Spinal cord (tissue), 10 donors: ENCODE data around the gene RBM11. TPM values are rescaled to one million over a fixed set of nuclear protein-coding genes. Genes with fewer than 3 reads are reported as not detected.

Source experiments
- DNase-seq, 6 donors: peaks; one replicate each; pipeline versions ENCODE4 v3.0.0 to v3.0.0-alpha.2; 2013 to 2015; ENCODE audit warnings: low spot score in 6 of 6, low read depth in 4 of 6
- H3K27ac ChIP-seq: one replicate; pipeline ENCODE4 v1.5.1; 2013; ENCODE audit warnings: low read depth, low read length, control low read depth
- H3K27me3 ChIP-seq: one replicate; pipeline ENCODE4 v1.6.1; 2013; ENCODE audit warnings: low read length; ENCODE audit not compliant: control insufficient read depth, insufficient read depth
- H3K36me3 ChIP-seq: one replicate; pipeline ENCODE4 v1.6.1; 2013; ENCODE audit warnings: low read length; ENCODE audit not compliant: control insufficient read depth, insufficient read depth
- H3K4me1 ChIP-seq: one replicate; pipeline ENCODE4 v1.6.1; 2013; ENCODE audit warnings: low read length; ENCODE audit not compliant: control insufficient read depth, insufficient read depth
- H3K4me3 ChIP-seq: one replicate; pipeline ENCODE4 v1.5.1; 2013; ENCODE audit warnings: low read depth, low read length, control low read depth
- H3K9me3 ChIP-seq: one replicate; pipeline ENCODE4 v1.6.1; 2013; ENCODE audit warnings: low read length; ENCODE audit not compliant: control insufficient read depth, insufficient read depth
- WGBS: methylation state at CpG from one replicate; pipeline ENCODE4 v1.1.5; 2013; ENCODE audit warnings: missing lambda C conversion rate; ENCODE audit not compliant: insufficient coverage; 5-methylcytosine and 5-hydroxymethylcytosine counted together
- polyA plus RNA-seq, 2 donors: library from polyadenylated mRNA; unstranded; fragments of 120-200 nt; gene quantifications; one replicate each; pipeline ENCODE4 v1.2.1, GENCODE V29; 2013; ENCODE audit not compliant: insufficient read length in 2 of 2
- total RNA-seq, 2 donors: library from RNA; depleted of rRNA in 1 of 2; stranded (reverse); fragments of 120-200 nt in 1 of 2; fragments of >200 nt in 1 of 2; gene quantifications; one replicate each; pipeline versions ENCODE4 v1.2.3 to v1.2.4, GENCODE V29; 2013 to 2014
- donor health status: healthy.

Gene RBM11
- total and polyA plus RNA-seq, 4 donors: 6.0 to 14.4 (median 9.4) TPM

DNA sequence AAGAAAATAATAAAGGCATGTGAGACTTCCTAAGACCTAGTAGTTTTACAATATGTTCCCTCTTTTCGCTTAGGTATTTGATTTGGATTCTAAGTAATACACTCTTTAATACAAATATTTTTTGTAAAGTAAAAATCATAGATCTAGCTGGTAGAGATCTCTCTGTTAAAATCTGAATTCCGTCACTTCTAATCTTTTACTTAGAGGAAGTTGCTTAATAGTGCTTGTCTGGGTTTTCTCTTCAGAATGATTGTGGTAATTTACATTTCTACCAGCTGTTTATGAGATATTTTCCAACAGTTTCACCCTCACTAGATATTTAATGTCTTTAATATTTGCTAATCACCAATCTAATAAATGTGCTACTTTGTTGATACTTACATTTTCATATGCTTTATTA is 23.3 kb downstream of the RBM11 start:
- no CpG with 5 or more reads among the region's 2 CpGs for WGBS
- H3K4me3 ChIP-seq: no peak overlapping the region
- DNase-seq: no peak
- H3K36me3 ChIP-seq: no peaks in the 10 kb centered on the region
- H3K9me3 ChIP-seq: no peaks in the 10 kb centered on the region
- no peaks in the 10 kb centered on the region for H3K27me3 ChIP-seq
- no peaks in the 10 kb centered on the region for H3K4me1 ChIP-seq
- no peak overlapping the region for H3K27ac ChIP-seq

DNA sequence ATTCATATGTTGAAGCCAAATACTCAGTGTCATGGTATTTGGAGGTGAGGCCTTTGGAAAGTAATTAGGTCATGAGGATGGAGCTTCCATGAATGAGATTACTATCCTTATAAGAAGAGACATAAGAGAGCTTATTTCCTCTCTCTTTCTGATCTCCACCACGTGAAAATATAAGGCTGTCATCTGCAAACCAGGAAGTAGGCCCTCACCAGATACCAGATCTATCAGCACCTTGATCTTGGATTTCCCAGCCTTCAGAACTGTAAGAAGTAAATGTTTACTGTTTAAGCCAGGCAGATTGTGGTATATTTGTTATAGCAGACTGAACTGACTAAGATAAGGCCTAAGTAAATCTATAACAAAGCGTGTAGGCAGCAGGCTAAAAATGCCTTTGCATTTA is 25.3 kb downstream of the RBM11 start:
- Histone ChIP-seq H3K4me1 (no peaks in the 10 kb centered on the region), H3K27me3 (no peaks in the 10 kb centered on the region), H3K36me3 (no peaks in the 10 kb centered on the region), H3K27ac (no peak overlapping the region), H3K9me3 (no peaks in the 10 kb centered on the region), H3K4me3 (no peak overlapping the region)
- no CpG with 5 or more reads among the region's 2 CpGs for WGBS
- no peak for DNase-seq

- Histone ChIP-seq H3K9me3 (no peaks in the 10 kb centered on the region), H3K4me3 (no peak overlapping the region), H3K27ac (no peak overlapping the region), H3K4me1 (no peaks in the 10 kb centered on the region), H3K27me3 (no peaks in the 10 kb centered on the region), H3K36me3 (no peaks in the 10 kb centered on the region)
- DNase-seq: no peak
- 100% methylated on average over 1 of the region's 1 CpG for WGBS
Observed at GRCh38 chr21:14243461-14243860, 27.5 kb downstream of the RBM11 start.

GRCh38 chr21:14243874-14244273 is 27.9 kb downstream of the RBM11 start:
- no peak overlapping the region for H3K27ac ChIP-seq
- no peaks in the 10 kb centered on the region for H3K36me3 ChIP-seq
- H3K27me3 ChIP-seq: no peaks in the 10 kb centered on the region
- H3K4me3 ChIP-seq: no peak overlapping the region
- DNase-seq: no peak
- 0% methylated on average over 1 of the region's 2 CpGs for WGBS
- H3K9me3 ChIP-seq: no peaks in the 10 kb centered on the region
- H3K4me1 ChIP-seq: no peaks in the 10 kb centered on the region

DNA sequence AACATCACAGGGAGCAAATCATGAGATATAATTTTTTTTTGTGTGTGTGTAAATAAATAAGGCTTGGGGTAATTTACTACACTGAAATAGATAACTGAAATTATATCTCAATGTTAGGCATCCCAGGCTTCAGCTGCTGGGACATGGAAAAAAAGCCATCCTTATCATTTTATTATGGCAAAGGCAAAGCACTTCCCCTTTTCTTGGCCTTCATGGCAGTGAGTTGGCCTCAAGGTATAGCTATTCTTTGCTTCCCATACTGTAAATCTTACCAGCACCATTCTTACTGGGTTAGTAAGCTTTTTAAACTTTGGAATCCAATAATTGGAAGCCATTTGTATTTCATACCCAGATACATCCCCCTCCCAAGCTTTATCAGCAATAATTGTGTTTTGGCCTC is 29.0 kb downstream of the RBM11 start:
- H3K9me3 ChIP-seq: no peaks in the 10 kb centered on the region
- no peak overlapping the region for H3K27ac ChIP-seq
- no peak overlapping the region for H3K4me3 ChIP-seq
- H3K27me3 ChIP-seq: no peaks in the 10 kb centered on the region
- no peaks in the 10 kb centered on the region for H3K4me1 ChIP-seq
- no peaks in the 10 kb centered on the region for H3K36me3 ChIP-seq
- no peak for DNase-seq

GRCh38 chr21:14245711-14246110 is 29.8 kb downstream of the RBM11 start:
- Histone ChIP-seq H3K4me1 (no peaks in the 10 kb centered on the region), H3K27me3 (no peaks in the 10 kb centered on the region), H3K27ac (no peak overlapping the region), H3K36me3 (no peaks in the 10 kb centered on the region), H3K4me3 (no peak overlapping the region), H3K9me3 (no peaks in the 10 kb centered on the region)
- no peak for DNase-seq

- H3K27me3 ChIP-seq: no peaks in the 10 kb centered on the region
- no peaks in the 10 kb centered on the region for H3K36me3 ChIP-seq
- no peaks in the 10 kb centered on the region for H3K4me1 ChIP-seq
- no CpG with 5 or more reads among the region's 1 CpG for WGBS
- no peak overlapping the region for H3K27ac ChIP-seq
- no peak overlapping the region for H3K4me3 ChIP-seq
- DNase-seq: peak in 1 of 6 donors; percentile 21
- H3K9me3 ChIP-seq: no peaks in the 10 kb centered on the region
Observed at GRCh38 chr21:14251336-14251735, 35.4 kb downstream of the RBM11 start.

DNA sequence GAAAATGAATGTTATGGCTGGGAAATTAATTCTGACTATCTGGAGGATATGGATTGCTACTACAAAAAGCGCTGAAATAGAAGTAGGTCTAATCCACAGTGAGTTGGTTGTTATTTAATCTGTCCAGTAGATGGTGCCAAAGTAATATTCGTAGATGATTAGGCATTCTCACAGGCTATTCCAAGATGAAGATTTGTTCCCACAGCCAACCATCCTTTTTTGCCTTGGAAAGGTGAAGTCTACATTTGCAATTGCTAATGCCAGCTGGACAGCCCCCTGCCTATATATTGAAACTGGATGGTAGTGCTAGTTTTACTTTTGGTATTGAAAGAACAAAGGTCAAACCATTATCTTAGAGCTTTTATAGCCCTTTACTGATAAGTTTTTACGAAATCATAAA is 43.8 kb downstream of the RBM11 start:
- H3K36me3 ChIP-seq: no peaks in the 10 kb centered on the region
- peak; percentile 40 to 94 (median 54) for DNase-seq
- no peak overlapping the region for H3K4me3 ChIP-seq
- H3K27ac ChIP-seq: no peak overlapping the region
- H3K9me3 ChIP-seq: no peaks in the 10 kb centered on the region
- WGBS: no CpG with 5 or more reads among the region's 3 CpGs
- no peaks in the 10 kb centered on the region for H3K27me3 ChIP-seq
- no peaks in the 10 kb centered on the region for H3K4me1 ChIP-seq

- H3K4me1 ChIP-seq: no peaks in the 10 kb centered on the region
- no peaks in the 10 kb centered on the region for H3K9me3 ChIP-seq
- no CpG with 5 or more reads among the region's 1 CpG for WGBS
- no peaks in the 10 kb centered on the region for H3K36me3 ChIP-seq
- DNase-seq: no peak
- H3K27ac ChIP-seq: no peak overlapping the region
- H3K27me3 ChIP-seq: no peaks in the 10 kb centered on the region
- no peak overlapping the region for H3K4me3 ChIP-seq
Observed at GRCh38 chr21:14260174-14260764, 44.3 kb downstream of the RBM11 start.

DNA sequence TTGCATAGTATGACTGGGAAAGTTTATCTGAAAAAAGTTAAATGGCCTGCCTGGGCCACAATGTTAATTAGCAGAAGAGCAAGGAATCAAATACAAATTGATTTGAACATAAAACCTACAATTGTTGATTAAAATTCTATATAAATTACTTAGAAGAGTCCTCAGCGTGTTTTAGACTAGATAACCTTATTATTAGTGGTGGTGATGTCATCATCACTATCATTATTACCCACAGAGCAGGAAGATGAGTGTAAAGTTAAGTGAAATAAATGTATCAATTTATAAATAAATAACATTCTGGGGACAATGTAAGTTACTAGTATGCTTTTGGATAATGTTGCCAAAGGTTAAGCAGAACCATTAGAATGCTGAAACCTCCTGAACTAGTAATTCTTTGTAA is 46.1 kb downstream of the RBM11 start:
- no peak for DNase-seq
- Histone ChIP-seq H3K4me3 (no peak overlapping the region), H3K9me3 (no peaks in the 10 kb centered on the region), H3K4me1 (no peaks in the 10 kb centered on the region), H3K36me3 (no peaks in the 10 kb centered on the region), H3K27ac (no peak overlapping the region), H3K27me3 (no peaks in the 10 kb centered on the region)
- WGBS: no CpG with 5 or more reads among the region's 1 CpG
